GM10248 (cell line): Measurements from ENCODE around the gene LCAT.

ENCODE experiments used
- CTCF ChIA-PET: fragments of 300-600 bp; sonication (Branson Sonifier 250); formaldehyde crosslinking; extraction: SDS; loops from one replicate; lab custom pipeline; 2021; ENCODE audit warnings: antibody characterized with exemption; lab: Yijun Ruan, JAX
- POLR2A ChIA-PET: fragments of 350-650 bp; sonication (Branson Sonifier 250); formaldehyde crosslinking; extraction: SDS; loops from one replicate; lab custom pipeline; 2020; ENCODE audit warnings: antibody characterized with exemption; lab: Yijun Ruan, JAX
- DNase-seq: peaks from one replicate; pipeline ENCODE4 v3.0.0; 2012; ENCODE audit errors: extremely low spot score
- CTCF ChIP-seq: IDR thresholded peaks from 2 replicates; pipeline ENCODE4 v1.5.1; 2012; ENCODE audit warnings: mild to moderate bottlenecking, low read depth; ENCODE audit errors: extremely low read depth, missing control alignments, control extremely low read depth

LCAT gene

DNA sequence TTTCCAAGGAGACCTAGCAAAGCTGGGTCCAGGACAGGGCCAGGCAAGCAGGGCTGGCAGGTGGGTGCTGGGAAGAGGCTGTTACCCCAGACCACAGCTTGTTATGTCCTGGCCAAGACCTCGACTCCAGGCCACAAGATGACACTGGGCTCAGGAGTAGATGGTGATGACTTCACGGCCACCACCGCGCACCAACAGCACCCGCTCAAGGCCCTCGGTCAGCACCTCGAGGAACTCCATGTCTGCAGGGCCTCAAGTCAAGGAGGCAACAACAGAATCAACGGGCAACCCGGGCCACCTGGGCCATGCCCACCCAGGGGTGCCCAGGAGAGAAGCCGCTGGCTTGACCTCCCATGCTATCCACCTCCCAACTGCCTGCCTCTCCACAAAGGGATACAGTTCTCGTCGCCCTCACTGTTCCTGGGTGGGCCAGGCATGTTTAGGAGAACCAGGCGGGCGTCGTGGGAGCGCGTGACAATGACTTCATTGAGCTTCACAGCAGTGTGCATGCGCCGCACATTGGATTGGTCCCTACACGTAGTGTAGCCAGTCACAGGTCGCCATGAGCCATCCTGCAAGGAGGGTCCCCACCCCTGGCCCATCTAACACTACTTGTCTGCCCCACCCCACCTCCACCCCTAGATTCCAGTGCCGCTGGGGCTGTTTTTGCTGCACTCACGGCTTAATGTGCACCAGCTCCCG, 921 bp upstream of the LCAT start:
- TF ChIP-seq CTCF = no peak
- ChIA-PET CTCF (interaction anchor here (1.1 to 1.3 kb wide), 2 partner anchors 21 to 41 kb away, joined by 3 read pairs; no protein-coding TSS in a partner anchor), POLR2A (no interaction called here)

DNA sequence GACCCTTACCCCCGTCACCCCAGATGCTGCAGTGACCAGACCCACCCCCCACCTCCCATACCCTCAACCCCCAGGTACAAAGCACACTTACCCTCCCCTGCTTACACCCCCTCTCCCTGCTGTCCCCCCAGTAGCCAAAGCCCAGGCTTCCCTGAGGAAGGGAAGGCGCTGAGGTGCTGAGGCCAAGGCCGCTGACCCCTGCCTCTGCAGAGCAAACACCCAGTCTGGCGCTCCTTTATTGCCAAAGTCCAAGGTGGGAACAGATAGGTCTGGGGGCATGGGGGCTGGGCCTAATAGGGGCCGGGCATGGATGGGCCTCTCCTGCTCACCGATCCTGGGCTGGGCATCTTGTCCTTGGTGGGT, 683 bp downstream of the LCAT start:
- POLR2A ChIA-PET = no interaction called here
- no peak for TF ChIP-seq CTCF
- DNase-seq = no peak
- CTCF ChIA-PET = interaction anchor here (1.2 to 4.4 kb wide), 9 partner anchors 10 to 271 kb away, joined by 3 to 18 read pairs (median 4); partner anchors contain the start of gene DPEP3

More for the DNA sequence above, 921 bp upstream of the LCAT start:
- no peak for DNase-seq

- CTCF ChIA-PET = interaction anchor here (0.8 to 4.4 kb wide), 22 partner anchors 10 to 421 kb away, joined by 3 to 18 read pairs (median 4); partner anchors contain the start of genes CTRL, DPEP3, NFATC3 and PSKH1
- DNase-seq = no peak
- no peak for TF ChIP-seq CTCF
- POLR2A ChIA-PET = no interaction called here
Measured at GRCh38 chr16:67942510-67943255, 1.2 kb downstream of the LCAT start.

GRCh38 chr16:67942200-67942509, 1.8 kb downstream of the LCAT start:
- TF ChIP-seq CTCF = peak; percentile 68
- DNase-seq = peak; percentile 75
- ChIA-PET POLR2A (no interaction called here), CTCF (interaction anchor here (0.8 to 4.4 kb wide), 23 partner anchors 10 to 421 kb away, joined by 3 to 18 read pairs (median 4); partner anchors contain the start of genes CTRL, DPEP3, NFATC3 and PSKH1)

- no peak for DNase-seq
- TF ChIP-seq CTCF = no peak
- ChIA-PET POLR2A (no interaction called here), CTCF (interaction anchor here (0.8 to 4.4 kb wide), 24 partner anchors 10 to 420 kb away, joined by 3 to 18 read pairs (median 4); partner anchors contain the start of genes CTRL, DPEP3, NFATC3 and PSKH1)
Measured at GRCh38 chr16:67941469-67942199, 2.3 kb downstream of the LCAT start.
